ENCODE measurements around the gene ITPRIPL2. TPM values are rescaled to one million over a fixed set of nuclear protein-coding genes. Genes with fewer than 3 reads are reported as not detected.
A peak's percentile ranks its signal among the peaks of the same experiment; 100 is the strongest.

ITPRIPL2 gene
- total RNA-seq, 4 donors from 2014 or later, result 13.3 to 18.9 (median 18.5) TPM

- no peak for DNase-seq
- no peaks in the 10 kb centered on the region for H3K36me3 ChIP-seq
- no peak for ATAC-seq
- in situ Hi-C loops (cut with MboI; ENCODE audit: low sequenced_read_pairs in 4 of 4) (loop anchor here in 2 of 4 donors (10.0 kb wide), 2 partner anchors 64 to 74 kb away; no protein-coding TSS in a partner anchor), intact Hi-C loops (cut with DNase I; ENCODE audit: low total_unique reads) (loop anchor here (5.0 kb wide), 1 partner anchor 208 kb away; no protein-coding TSS in a partner anchor)
- H3K27ac ChIP-seq, result no peak overlapping the region
- no peaks in the 10 kb centered on the region for H3K9me3 ChIP-seq
- TF ChIP-seq POLR2A (IDR thresholded peaks at IDR 0.05), result no peak
- TF ChIP-seq CTCF (IDR thresholded peaks at IDR 0.05 in 4 of 5, conservative IDR thresholded peaks at IDR 0.05 in 1 of 5), result no peak
- H3K27me3 ChIP-seq, result peaks cover 7 to 20% (median 12%) of the 10 kb centered on the region in 3 donors
- H3K4me3 ChIP-seq, result peak overlapping the region; percentile 39 to 52 (median 46)
- peaks cover 0 to 13% of the 10 kb centered on the region in 2 donors for H3K4me1 ChIP-seq
These were observed 55.4 kb downstream of the ITPRIPL2 start for GRCh38 chr16:19169082-19169639.

GRCh38 chr16:19170043-19170655, 56.4 kb downstream of the ITPRIPL2 start:
- in situ Hi-C loops (cut with MboI; ENCODE audit: low sequenced_read_pairs in 4 of 4) (loop anchor here in 3 of 4 donors (10.0 kb wide), 2 partner anchors 85 to 205 kb away; no protein-coding TSS in a partner anchor), intact Hi-C loops (cut with DNase I; ENCODE audit: low total_unique reads) (no loop called here)
- TF ChIP-seq CTCF (IDR thresholded peaks at IDR 0.05 in 4 of 5, conservative IDR thresholded peaks at IDR 0.05 in 1 of 5) (no peak), POLR2A (IDR thresholded peaks at IDR 0.05) (no peak)
- DNase-seq, result no peak
- H3K27me3 ChIP-seq, result peaks cover 7 to 20% (median 12%) of the 10 kb centered on the region in 3 donors
- no peak for ATAC-seq
- peaks cover 0 to 13% of the 10 kb centered on the region in 2 donors for H3K4me1 ChIP-seq
- H3K36me3 ChIP-seq, result no peaks in the 10 kb centered on the region
- no peak overlapping the region for H3K4me3 ChIP-seq
- no peak overlapping the region for H3K27ac ChIP-seq
- H3K9me3 ChIP-seq, result no peaks in the 10 kb centered on the region

Other genes with a start within 250 kb of the ITPRIPL2 start
- 100 to 1,000 TPM in 3 of 4 donors, 10 to 100 TPM in 1; 88.5 to 183 (median 159) TPM for gene SMG1, start 187.6 kb upstream of the ITPRIPL2 start, total RNA-seq
- under 1 TPM in 3 of 4 donors, not detected in 1; 0.31 to 0.72 (median 0.64) TPM for gene TMC7, start 130.0 kb upstream of the ITPRIPL2 start, total RNA-seq
- 10 to 100 TPM; 15.1 to 36.2 (median 21.7) TPM for gene COQ7, start 46.4 kb upstream of the ITPRIPL2 start, total RNA-seq
- under 1 TPM; 0.10 to 0.87 (median 0.18) TPM for gene SYT17, start 54.3 kb downstream of the ITPRIPL2 start, total RNA-seq
- gene CLEC19A, start 171.8 kb downstream of the ITPRIPL2 start, total RNA-seq, result not detected